GM20431 (cell line): ENCODE measurements around the gene FLYWCH1.

Source experiments
- in situ Hi-C: fragments of 300-500 bp; cut with MseI, MboI; formaldehyde crosslinking; loops from one replicate; pipeline ENCODE4 v1.15.0; 2020; ENCODE audit warnings: low sequenced_read_pairs; ENCODE audit not compliant: unreplicated experiment

Gene FLYWCH1

DNA sequence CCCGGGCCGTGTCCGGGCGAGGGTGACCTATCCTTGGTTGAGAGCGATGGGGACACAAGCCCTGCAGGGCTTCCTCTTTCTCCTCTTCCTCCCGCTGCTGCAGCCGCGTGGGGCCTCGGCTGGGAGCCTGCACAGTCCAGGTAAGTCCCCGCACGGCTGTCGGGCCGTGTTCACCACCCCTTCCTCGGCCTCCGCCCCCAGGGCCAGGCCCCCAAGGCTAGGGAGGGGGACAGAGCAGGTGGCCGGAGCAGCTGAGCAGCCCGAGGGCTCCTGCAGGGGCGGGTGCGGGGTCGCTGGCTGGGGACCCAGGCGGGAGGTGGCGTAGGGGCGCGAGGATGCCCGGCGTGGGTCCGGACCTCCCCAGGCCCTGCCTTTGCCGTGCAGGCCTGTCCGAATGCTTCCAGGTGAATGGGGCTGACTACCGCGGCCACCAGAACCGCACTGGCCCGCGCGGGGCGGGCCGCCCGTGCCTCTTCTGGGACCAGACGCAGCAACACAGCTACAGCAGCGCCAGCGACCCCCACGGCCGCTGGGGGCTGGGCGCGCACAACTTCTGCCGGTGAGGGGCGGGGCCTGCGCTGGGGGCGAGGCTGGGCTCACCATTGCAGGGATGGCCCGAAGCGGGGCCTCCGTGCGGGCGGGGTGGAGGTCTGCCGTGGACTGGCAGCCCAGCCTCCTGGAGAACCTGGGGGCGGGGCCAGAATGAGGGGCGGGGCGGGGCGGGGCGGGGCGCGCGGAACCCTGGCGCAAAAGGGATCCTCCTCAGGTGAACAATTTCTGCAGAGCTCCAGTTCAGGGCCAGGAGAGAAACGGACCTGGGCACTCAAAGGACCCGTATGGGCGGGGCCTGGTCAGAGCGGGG, 53.0 kb downstream of the FLYWCH1 start:
- in situ Hi-C loops = no loop called here

DNA sequence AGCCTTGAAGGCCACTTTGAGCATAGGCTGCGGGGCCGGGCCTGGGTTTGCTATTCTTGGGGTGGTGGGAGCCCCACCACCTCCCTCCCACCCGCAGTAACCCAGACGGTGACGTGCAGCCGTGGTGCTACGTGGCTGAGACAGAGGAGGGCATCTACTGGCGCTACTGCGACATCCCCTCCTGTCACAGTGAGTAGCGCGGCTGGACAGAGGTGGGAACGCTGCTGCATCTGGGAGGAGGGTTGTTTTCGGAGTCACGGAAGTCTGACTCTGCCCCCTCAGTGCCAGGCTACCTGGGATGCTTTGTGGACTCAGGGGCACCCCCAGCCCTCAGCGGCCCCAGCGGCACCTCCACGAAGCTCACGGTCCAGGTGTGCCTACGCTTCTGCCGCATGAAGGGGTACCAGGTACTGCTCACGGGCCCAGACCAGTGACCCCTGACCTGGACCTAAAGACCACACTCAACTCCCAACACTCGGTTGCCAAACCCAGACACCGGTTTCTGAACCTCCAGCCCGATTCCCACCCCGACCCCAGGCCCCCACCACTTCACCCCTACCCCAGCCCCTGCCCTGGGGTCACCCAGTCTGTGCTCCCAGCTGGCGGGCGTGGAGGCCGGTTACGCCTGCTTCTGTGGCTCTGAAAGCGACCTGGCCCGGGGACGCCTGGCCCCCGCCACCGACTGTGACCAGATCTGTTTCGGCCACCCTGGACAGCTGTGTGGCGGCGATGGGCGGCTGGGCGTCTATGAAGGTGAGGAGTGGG, 54.5 kb downstream of the FLYWCH1 start:
- in situ Hi-C loops = no loop called here

DNA sequence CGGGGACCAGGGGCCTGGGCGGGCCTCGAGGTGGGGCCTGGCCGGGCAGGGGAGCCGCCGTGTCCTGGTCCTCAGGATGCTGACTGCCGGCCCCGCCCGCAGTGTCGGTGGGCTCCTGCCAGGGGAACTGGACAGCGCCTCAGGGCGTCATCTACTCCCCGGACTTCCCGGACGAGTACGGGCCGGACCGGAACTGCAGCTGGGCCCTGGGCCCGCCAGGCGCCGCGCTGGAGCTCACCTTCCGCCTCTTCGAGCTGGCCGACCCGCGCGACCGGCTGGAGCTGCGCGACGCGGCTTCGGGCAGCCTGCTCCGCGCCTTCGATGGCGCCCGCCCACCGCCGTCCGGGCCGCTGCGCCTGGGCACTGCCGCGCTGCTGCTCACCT, 55.1 kb downstream of the FLYWCH1 start:
- in situ Hi-C loops = no loop called here

DNA sequence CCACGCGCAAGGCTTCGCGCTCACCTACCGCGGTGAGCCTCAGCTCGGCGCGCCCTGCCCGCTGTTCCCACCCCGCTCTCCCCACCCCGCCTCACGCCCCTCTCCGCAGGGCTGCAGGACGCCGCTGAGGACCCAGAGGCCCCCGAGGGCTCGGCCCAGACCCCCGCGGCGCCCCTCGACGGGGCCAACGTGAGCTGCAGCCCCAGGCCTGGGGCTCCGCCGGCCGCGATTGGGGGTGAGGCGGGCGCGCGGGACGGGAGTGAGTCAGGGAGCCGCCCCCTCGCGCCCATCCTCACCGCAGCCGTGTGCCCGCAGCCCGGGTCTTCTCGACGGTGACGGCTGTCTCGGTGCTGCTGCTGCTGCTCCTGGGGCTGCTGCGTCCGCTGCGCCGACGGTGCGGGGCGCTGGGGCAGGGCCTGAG, 55.5 kb downstream of the FLYWCH1 start:
- in situ Hi-C loops = no loop called here

DNA sequence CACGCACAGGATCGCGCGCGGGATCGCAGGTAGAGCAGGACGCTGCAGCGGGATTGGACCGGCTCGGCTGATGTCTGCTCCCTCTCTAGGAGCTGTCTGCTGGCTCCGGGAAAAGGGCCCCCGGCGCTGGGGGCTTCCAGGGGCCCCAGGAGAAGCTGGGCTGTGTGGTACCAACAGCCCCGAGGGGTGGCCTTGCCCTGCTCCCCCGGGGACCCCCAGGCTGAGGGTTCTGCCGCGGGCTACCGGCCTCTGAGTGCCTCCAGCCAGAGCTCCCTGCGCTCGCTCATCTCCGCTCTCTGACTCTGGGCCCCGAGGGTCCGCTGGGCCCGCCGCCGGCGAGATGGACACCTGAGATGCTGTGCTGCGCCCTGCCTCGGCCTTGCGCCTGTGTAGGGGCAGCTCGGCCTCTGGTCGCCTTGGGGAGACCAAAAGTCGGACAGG, 56.0 kb downstream of the FLYWCH1 start:
- in situ Hi-C loops = no loop called here

DNA sequence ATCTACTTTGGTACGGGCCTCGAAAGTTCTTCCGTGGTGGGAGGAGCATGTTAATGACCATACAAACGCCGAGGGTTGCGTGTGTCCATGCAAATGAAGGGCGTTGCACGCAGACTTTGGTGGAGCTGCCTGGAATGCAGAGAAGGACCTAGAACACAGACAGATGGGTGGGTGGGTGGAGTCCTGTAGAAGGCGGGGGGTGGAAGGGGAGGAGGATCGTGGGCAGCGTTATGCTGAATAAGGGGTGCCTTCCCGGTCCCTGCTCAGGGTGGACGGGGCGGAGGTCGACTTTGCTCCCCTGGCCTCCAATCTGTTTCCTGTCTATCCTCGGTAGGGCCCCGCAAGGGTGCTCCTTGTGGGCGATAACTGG, 56.6 kb downstream of the FLYWCH1 start:
- in situ Hi-C loops = no loop called here

DNA sequence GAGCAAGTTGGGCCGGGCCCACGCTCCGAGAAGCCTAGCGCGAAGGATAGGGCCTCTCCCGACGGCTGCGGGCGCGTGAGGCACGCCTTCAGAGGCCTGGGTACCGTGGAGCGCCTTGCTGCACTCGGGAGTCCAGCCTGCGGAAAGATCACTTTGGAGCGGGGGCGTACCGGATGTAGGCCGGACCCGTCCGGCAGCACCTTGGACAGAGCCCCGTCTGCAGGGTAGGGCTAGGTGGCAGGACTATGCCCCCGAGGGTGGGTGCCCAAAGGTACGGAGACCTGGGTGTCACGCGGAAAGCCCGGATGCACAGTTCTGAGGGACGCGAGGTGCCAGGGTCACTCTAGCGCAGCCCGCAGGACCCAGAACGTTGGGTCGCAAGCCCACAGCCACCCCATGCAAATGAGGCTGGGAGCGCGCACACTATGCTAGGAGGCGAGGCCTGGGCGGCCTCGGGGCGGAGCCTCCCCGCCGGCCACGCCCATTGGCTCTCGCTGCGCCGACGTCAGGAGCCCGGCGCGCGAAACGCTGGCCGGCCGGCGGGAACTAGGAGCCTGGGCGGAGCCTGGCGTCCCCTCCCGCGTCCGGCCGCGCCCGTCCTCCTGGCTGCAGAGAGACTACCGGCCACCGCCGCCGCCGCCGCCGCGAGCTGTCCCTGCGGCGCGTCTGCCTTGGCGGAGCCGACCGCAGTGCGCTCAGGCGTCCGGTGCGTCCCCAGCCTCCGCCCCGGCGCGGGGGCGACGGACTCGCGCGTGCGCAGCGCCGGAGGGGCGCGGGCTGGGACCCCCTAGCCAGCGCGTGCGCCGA, 57.2 kb downstream of the FLYWCH1 start, which contains the start of gene PAQR4:
PAQR4 (plus strand) TSS at position 611 of the 807 bp plus-strand sequence. CDS start 327 bp downstream, outside the sequence.
- in situ Hi-C loops = no loop called here

DNA sequence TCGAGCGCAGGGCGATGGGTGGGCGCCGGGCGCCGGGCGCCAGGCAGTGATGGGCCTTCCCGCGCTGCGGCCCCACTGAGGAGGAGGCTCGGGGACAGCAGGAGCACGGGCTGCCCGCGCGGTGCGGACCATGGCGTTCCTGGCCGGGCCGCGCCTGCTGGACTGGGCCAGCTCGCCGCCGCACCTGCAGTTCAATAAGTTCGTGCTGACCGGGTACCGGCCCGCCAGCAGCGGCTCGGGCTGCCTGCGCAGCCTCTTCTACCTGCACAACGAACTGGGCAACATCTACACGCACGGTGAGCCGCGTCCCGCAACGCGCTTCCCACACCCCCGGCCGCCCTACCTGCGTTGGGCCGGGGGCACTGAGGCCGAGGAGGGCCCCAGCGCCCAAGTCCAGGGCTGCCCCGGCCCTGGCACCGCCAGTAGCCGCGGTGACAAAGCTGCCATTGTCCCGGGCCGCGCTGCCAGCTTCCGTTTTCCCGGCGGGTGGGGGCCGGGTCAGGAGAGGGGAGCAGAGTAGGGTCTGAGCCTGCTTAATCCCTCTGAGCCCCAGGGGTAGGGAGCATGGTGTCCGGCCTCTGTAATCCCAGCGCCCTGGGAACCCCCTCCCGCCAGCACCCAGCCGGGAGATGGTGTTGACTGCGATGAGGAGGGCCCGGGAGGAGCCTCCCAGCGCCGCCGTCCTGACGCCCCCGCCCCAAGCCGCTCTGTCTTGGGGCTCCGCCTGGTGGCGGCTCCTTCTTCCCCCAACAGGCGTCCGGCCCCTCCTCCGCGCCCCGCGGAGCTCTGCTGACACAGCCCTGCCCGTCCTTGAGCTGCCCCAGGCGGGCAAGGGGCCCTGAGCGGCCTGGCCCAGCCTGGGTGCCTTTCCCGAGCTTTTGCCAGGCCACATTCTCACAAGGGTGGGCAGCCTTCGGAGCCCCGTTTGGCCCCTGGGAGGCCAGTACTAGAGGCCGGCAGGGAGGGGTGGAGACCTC, 58.1 kb downstream of the FLYWCH1 start:
- in situ Hi-C loops = no loop called here

DNA sequence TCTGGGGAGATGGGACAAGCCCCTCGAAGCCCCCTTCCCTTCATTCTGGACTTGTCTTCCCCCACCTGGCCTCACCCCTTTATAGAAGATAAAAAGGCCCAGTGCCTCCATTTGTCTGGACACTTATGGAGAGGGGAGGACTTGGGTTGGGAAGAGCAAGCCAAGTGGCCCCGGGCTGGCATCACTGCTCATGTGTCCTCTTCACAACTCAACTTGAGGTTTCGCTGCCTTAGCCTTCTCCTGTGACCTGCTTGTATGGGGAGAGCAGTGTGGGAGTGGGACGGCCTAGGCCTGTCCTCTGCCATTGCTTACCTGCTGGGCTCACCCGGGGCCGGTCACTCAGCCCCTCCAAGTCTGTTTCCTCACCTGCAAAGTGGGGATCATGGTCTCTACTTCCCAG, 58.8 kb downstream of the FLYWCH1 start:
- in situ Hi-C loops = no loop called here

DNA sequence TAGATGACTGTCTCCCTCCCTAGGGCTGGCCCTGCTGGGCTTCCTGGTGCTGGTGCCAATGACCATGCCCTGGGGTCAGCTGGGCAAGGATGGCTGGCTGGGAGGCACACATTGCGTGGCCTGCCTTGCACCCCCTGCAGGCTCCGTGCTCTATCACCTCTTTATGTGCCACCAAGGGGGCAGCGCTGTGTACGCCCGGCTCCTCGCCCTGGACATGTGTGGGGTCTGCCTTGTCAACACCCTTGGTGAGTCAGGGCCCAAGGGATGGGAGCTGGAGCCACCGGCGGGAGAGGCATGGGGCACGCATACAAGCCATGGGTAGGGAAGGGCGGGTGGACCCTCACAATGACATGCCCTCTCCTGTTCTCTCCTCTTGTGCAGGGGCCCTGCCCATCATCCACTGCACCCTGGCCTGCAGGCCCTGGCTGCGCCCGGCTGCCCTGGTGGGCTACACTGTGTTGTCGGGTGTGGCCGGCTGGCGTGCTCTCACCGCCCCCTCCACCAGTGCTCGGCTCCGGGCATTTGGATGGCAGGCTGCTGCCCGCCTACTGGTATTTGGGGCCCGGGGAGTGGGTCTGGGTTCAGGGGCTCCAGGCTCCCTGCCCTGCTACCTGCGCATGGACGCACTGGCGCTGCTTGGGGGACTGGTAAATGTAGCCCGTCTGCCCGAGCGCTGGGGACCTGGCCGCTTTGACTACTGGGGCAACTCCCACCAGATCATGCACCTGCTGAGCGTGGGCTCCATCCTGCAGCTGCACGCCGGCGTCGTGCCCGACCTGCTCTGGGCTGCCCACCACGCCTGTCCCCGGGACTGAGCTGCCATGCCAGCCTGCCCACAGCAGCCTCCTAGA, 59.6 kb downstream of the FLYWCH1 start:
- in situ Hi-C loops = no loop called here

DNA sequence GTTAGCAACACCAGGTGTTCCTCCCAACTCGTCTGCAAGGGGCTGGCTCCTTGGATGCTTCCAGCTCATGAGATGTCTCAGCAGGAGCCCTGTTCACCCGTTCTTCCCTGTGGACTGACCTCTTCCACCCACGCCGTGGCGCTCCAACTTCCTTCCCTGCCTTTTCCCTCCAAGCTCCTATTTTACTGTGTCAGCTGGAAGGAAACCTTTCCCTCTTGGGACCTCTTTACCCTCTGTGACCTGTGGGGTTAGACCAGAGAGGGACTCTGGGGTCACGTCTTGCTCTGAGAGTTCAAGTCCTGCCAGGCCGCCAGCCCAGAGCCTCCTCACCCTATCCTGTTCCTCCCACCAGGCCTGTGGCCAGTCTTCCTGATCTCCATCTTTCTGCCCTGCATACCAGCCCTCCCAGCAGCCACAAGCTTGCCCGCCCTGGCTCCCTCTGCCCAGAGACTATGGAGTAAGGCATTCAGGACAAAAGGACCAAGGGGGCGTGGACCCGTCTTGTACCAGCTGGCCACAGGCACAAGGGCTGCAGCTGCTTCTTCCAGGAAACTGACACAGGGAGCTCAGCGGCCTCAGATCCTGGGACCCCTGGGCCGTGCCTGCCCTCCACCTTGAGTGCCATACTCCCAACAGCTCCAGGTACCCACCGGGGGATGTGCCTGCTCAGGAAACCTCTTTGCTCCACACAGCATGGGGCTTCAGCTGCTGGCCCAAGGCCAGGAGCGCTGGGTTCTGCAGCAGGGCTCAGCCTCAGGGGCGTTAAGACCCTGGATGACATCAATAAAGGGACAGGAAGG, 60.5 kb downstream of the FLYWCH1 start:
- in situ Hi-C loops = no loop called here

DNA sequence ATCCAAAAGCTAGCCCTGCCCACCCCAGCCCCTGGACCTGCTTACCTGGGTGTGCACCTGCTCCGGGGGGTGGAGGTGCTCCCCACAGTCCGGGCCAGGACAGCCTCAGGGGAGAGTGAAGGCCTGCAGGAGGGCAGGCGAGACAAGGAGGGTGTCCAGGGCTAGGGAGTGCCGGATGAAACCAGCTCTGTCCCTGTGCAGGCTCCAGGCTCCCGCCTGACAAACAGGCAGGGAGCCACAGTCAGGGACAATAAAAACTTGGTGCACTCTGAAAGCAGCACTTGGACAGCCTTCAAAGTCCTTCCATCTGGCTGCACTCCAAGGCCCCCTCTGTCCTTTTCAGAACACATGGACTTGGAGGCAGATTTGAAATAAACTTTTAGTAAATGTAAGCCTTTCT, 61.4 kb downstream of the FLYWCH1 start:
- in situ Hi-C loops = no loop called here

DNA sequence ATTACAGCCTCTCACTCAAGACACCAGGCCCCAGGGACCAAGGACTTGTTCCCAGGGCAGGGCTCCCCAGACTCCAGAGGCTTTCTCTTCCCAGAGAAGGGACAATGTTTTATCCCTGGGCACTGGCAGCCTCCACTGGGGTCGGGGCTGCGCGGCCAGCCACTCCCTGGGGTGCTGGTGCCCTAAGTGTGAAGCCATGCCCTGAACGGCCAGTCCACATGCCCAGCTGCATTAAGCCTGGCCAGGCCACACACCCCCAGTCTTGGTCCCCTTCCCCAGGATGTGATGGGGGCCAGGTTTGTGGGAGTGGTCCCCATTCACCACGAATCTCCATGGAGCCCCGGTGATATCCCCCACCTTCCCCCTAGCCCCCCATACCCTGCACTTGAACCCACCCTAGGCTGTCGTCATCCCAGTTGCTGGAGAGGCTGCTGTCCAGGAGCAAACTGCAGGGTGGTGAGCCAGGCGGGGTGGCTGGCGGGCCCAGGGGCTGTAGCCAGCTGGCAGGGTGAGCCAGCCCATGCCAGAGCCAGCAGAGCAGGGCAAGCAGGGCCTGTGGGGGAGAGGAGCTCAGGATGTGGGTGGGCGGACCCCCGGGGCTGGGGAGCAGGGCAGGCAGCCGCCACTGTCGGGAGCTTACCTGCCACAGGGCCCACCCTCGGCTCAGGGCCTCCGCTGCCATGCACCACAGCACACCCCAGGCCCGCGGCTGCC, 62.0 kb downstream of the FLYWCH1 start:
- in situ Hi-C loops = no loop called here

DNA sequence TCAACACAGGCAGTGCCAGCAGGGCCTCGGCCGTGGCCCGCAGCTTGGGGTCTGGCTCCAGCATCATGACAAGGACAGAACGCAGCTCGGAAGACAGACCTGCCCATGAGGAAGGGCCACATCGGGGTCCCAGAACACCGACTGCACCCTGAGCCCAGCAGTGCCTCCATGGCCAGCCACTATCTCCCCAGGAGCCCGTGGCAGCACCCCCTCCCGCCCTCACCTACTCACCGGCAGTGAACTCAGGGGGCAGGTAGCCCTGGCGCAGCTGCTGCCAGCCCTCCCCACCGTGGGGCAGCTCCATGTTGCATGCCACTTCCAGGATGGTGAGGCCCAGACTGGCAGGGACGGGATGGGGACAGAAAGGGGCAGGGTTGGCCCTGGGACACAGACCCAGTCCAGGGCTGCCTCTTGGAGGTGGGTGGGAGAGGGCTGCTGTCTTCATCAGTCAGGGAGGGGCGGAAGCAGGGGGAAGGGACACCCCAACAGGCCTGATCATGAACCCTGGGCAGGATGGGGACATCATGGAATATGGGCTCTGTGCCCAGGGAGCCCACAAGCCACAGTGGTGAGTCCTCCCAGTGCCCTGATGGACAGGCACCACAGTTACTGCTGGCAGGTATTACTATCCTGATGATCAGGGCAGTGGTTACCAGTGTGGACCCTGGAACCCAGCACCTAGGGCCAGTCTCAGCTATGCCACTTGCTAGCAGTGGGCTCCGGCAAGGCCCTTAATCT, 62.8 kb downstream of the FLYWCH1 start:
- in situ Hi-C loops = no loop called here

DNA sequence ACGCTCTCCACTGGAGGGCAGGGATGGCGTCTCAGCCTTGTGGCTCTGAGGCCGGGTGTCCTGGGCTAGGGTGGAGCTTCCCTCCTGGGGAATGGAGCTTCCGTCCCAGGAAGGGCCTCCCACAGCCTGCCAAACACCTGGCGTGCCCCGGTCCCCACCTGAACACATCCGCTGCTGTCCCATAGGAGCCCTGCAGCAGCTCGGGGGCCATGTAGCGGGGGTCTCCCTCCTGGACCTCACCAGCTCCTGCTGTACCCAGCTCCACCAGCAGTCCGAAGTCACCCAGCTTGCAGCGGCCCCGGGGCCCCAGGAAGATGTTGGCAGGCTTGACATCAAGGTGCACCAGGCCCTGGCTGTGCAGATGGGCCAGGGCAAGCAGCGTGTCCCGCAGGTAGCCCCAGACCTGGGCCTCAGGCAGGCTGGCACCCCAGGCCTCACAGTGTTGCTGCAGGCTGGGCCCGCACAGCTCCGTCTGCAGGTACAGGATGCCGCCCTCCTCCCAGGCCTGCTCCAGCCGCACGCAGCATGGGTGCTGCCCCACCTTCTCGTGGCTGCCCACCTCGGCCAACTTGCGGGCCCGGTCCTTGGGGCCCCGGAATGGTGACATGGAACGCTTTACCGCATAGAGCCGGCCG, 63.5 kb downstream of the FLYWCH1 start:
- in situ Hi-C loops = no loop called here

DNA sequence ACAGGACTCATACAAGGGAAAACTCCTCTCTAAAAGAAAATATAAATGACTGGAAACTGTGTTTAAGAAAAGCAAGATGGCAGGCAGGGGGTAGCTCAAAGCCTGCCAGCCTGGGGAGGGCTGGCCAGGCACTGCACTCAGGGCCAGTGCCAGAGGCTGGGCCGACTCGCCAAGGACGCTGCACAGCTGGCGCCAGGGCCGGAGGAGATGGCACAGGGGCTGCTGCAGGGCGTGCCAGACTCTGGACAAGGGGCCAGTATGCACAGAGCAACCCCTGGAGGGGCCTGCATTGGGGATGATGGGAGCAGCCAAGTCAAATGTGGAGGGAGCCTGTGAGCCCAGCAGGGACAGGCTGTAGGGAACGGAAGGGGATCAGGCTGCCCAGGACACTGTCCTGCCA, 64.5 kb downstream of the FLYWCH1 start:
- in situ Hi-C loops = no loop called here
